ENCODE data around the gene SLC44A1. TPM values are rescaled to one million over a fixed set of nuclear protein-coding genes. Genes with fewer than 3 reads are reported as not detected.

Gene SLC44A1
- total RNA-seq, 1 experiment from 2014 or later: 30.1 TPM

DNA sequence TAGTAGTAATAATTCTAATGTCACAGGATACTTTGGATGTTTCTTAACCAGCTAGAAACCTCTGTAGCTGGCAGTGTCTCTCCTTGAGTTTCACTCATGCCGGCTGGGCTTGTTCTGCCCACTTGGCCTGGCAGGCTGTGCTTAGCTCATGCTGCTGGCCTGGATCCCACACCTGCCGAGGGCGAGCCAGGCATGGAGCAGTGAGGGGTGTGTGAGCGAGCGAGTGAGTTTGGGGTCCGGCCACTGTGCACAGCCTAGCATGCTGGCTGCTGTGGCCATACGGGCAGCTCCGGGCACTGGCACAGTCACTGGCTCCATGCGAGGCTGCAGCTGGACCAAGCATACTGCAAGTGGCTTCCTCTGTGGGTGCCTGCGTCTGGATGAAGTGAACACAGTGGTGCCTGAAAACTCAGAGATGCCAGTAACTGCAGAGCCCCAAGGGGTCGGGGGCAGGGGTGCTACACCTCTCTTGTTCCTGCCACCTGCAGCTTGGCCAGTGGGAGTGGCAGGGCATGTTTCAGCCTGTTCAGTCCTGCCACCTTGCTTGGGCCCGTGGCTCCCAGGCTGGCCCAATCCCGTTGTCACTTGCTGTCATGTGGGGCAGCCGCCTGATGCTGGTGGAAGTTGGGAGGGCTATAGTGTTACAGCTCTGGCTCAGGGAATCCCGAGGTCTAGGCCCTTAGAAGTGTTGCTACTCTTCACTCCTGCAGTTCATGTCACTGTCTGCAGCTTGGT lies 213.3 kb downstream of the SLC44A1 start:
- no peak for DNase-seq (ENCODE audit: low read depth)

DNA sequence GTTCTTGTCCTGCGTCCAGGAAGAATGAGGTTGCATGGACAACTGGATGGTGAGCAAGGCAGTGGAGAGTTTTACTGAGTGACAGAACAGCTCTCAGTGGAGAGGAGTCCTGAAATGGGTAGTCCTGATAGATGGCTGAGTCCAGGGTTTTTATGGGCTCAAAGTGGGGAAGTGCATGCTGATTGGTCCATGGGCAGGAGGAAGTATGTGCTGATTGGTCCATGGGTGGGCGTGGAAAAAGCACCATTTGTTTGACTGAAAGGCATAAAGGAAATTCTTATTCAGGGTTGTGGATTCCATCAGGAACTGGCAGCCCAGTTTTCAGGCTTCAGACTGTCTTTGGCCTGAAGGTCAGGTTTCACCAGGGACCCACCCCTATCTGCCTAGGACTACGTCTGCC lies 214.0 kb downstream of the SLC44A1 start:
- DNase-seq (ENCODE audit: low read depth): no peak

DNA sequence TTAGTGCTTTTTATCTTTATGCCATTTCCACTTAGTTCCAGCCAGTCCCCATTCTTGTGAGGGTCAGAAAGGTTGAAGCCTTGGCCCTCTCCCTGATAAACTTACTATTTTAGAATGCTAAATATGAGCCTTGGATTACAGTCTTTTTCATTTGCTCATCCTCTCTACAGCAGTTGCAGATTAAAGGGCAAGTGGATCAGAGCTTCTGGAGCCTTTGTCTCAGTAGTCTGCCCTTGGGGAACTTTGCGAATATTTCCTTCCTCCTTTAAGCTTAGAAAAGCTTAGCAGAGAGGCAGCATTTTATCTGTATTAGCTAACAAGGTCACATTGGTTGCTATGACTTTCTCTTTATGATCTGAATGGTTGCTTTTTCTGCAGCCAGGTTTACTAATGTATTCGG lies 214.9 kb downstream of the SLC44A1 start:
- DNase-seq (ENCODE audit: low read depth): no peak

DNA sequence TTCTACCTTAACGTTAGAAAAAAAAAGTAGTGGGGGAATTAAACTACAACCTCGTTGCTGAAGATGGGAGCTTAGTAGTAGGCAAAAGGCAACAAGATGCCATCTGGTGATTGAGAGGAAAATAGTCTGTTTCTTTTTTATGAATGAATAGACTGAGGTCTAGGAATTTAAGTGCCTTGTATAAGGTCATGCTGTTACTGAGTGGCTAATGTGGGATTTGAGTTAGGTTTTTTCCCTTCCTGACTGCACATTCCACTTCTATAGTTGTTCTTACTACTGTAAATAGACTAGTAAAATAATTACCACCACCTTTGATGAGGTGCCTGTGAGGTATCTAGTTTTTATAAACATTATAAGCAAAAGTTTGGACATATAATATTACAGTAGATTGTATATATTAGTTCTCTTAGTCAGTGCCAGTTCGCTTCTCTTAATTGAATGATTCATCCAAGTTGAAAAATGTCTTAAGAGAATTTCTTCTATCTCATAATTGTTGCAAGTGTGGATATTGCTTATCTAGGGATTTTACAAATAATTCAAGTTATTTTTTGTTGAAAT lies 222.5 kb downstream of the SLC44A1 start:
- DNase-seq (ENCODE audit: low read depth): no peak

DNA sequence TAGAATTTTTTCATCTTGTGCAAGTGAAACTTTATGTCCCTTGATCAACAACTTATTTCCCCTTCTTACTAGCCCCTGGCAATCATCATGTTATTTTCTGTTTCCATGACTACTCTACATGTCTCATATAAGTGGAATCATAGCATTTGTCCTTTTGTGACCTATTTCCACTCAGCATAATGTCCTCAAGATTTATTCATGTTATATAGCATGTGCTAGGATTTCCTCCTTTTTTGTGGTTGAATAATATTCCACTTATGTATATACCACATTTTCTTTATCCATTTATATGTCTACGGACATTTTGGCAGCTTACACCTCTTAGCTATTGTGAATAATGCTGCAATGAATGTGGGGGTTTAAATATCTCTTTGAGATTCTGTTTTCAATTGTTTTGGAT lies 224.4 kb downstream of the SLC44A1 start:
- DNase-seq (ENCODE audit: low read depth): no peak

DNA sequence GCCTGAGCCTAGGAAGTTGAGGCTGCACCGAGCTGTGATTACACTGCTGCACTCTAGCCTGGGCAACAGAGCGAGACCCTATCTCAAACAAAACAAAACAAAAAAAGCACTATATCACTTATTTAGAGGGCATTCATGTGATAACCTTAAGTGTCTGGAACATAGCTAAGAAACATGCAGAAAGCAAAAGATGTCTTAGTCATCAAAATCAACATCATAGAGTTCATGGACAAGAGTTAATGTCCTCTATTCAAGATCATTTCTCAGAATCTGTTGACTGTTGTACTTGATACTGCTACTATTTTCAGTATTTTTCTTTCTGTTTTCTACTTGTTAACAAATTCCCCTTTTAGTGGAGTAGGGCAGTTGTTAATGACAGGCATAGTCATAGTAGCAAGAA lies 228.8 kb downstream of the SLC44A1 start:
- DNase-seq (ENCODE audit: low read depth): no peak

DNA sequence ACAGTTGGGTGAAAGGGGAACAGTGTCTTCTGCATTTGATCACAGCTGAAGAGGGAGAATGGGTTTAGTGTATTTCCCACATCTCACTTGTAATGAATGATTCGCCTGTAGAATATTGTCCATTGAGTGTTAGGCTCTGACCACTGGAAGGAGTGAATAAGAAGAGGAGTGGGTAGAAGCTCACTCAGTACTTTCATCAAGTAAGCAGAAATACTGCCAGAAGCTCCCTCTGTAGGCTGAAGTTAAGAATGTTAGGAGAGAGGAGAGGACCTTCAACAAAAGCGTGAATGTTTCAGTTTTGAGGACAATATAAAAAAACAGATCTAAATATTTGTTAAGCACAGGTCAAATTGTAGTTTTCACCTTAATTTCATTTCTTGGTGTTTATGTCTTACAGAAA lies 230.9 kb downstream of the SLC44A1 start:
- DNase-seq (ENCODE audit: low read depth): peak; percentile 34

DNA sequence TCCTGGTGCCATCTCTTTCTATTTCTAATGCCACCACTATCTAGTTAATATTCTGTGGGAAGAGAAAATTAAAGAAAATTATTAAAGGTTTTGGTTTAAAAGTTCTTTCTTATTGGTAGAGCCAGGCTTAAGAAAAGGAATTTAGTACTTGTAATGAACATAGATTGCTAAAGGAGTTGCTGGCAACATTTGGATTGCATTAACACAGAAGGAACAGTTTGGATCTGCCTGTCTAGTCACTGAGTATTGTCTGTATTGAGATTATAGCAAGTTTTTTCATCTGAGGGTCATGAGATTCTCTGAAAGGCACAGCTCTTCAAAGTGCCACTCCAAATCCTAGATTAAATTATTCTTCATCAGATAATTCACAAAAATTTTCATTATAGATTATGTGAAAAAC lies 235.4 kb downstream of the SLC44A1 start:
- no peak for DNase-seq (ENCODE audit: low read depth)

DNA sequence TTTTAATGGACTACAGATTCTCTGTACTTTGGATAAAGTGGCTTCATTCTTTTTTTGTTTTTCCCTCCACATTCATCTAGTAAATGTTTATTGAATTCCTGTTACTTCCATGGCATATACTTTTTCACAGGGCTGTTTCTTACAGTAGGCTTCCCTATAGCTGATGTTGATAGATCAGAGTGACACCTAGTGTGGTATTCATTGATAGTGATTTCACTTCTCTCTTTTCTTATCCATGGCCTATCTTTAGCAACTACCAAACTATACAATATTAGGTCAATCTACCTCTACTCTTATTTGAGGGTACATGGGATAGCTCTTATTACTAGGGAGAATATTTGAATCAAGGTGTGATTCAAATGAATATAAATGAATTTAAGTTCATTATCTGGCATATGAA lies 239.2 kb downstream of the SLC44A1 start:
- no peak for DNase-seq (ENCODE audit: low read depth)

DNA sequence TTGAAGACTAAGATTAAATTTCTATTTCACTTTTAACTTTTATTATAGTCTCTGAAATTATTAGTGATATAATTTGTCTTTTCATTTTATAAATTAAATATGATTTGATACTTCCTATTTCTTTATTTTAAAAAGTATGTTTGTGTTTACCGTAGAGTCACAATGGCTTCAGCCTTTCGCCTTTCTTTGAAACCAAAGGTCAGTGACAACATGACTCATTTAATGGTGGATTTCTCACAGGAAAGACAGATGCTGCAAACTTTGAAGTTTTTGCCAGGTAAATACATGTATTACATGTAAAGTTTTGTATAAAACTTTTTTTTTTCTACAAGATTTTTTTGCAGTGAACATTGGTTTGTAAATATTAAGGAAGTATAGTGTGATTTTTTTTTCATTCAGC lies 239.8 kb downstream of the SLC44A1 start:
- no peak for DNase-seq (ENCODE audit: low read depth)

DNA sequence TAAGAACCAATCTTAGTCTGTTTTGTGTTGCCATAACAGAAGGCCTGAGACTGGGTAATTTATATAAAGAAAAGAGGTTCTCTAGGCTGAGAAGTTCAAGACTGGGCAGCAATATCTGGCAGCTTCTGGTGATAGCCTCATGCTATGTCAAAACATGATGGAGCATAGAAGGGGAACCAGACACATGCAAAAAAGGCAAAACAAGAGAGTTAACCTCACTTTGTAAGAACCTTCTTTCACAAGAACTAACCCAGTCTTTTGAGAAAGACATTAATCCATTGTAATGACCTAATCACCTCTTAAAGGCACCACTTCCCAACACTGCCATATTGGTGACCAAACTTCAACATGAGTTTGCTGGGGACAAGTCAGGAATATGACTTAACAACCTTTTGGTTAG lies 240.7 kb downstream of the SLC44A1 start:
- DNase-seq (ENCODE audit: low read depth): no peak

Other genes starting within 250 kb of the SLC44A1 start
- 1.8 and 2.7 TPM in 2 replicates for gene FSD1L, start 203.4 kb downstream of the SLC44A1 start, total RNA-seq (2014; rRNA removed; shearing (Covaris generic))